Mesenchymal stem cell (in vitro differentiated cells and primary cell): ENCODE data around the gene RHBDF2.

Experiments
- DNase-seq: peaks from one replicate; pipeline ENCODE4 v3.0.0-alpha.2; 2013
- H2AFZ ChIP-seq: one replicate; pipeline ENCODE4 v1.6.1; 2013; ENCODE audit warnings: low read depth, mild to moderate bottlenecking, control low read depth, inconsistent platforms, low read length, moderate library complexity
- H2AK5ac ChIP-seq: 2 replicates; pipeline ENCODE4 v1.6.1; 2013; ENCODE audit warnings: low read length, moderate library complexity, mild to moderate bottlenecking, inconsistent platforms; ENCODE audit not compliant: severe bottlenecking
- H2BK120ac ChIP-seq: one replicate; pipeline ENCODE4 v1.6.1; 2013; ENCODE audit warnings: low read depth, mild to moderate bottlenecking, inconsistent platforms, low read length, moderate library complexity
- H2BK12ac ChIP-seq, 2 experiments: one replicate each; pipeline ENCODE4 v1.6.1; 2013; ENCODE audit warnings: inconsistent platforms in 2 of 2, low read length in 2 of 2, mild to moderate bottlenecking in 2 of 2, moderate library complexity in 2 of 2, control low read depth in 1 of 2
- H2BK15ac ChIP-seq: one replicate; pipeline ENCODE4 v1.6.1; 2013; ENCODE audit warnings: mild to moderate bottlenecking, low read depth, inconsistent platforms; ENCODE audit not compliant: poor library complexity, severe bottlenecking
- H2BK5ac ChIP-seq: 2 replicates; pipeline ENCODE4 v1.6.1; 2013; ENCODE audit warnings: low read depth, mild to moderate bottlenecking, low read length, control low read depth, inconsistent platforms; ENCODE audit not compliant: poor library complexity, severe bottlenecking
- H3K14ac ChIP-seq, 2 experiments: one replicate each; pipeline ENCODE4 v1.6.1; 2013; ENCODE audit warnings: inconsistent platforms in 2 of 2, low read length in 2 of 2, control low read depth in 1 of 2, mild to moderate bottlenecking in 1 of 2, moderate library complexity in 1 of 2
- H3K18ac ChIP-seq, 2 experiments: one replicate each; pipeline ENCODE4 v1.6.1; 2013; ENCODE audit warnings: inconsistent platforms in 2 of 2, low read length in 2 of 2, control low read depth in 1 of 2, low read depth in 1 of 2, mild to moderate bottlenecking in 1 of 2
- H3K23ac ChIP-seq, 2 experiments: one replicate each; pipeline ENCODE4 v1.6.1; 2013; ENCODE audit warnings: inconsistent platforms in 2 of 2, low read length in 2 of 2, mild to moderate bottlenecking in 2 of 2, moderate library complexity in 2 of 2, control low read depth in 1 of 2
- H3K27ac ChIP-seq: 2 replicates; pipeline ENCODE4 v1.5.1; 2013; ENCODE audit warnings: mild to moderate bottlenecking, moderate library complexity, low read length, control low read depth, inconsistent platforms; ENCODE audit not compliant: poor library complexity, severe bottlenecking
- H3K27me3 ChIP-seq, 2 experiments: 2 replicates each; pipeline versions ENCODE4 v1.6.1 to v1.7.0; 2013; ENCODE audit warnings: low read length in 2 of 2, mild to moderate bottlenecking in 2 of 2, moderate library complexity in 2 of 2, control low read depth in 1 of 2, inconsistent platforms in 1 of 2; ENCODE audit not compliant: control insufficient read depth in 1 of 2, insufficient read depth in 1 of 2
- H3K36me3 ChIP-seq, 2 experiments: 2 replicates each; pipeline versions ENCODE4 v1.6.1 to v1.7.0; 2013; ENCODE audit warnings: low read length in 2 of 2, control low read depth in 1 of 2, inconsistent platforms in 1 of 2, low read depth in 1 of 2, mild to moderate bottlenecking in 1 of 2; ENCODE audit not compliant: insufficient read depth in 2 of 2, control insufficient read depth in 1 of 2
- H3K4ac ChIP-seq, 2 experiments: one replicate each; pipeline ENCODE4 v1.6.1; 2013; ENCODE audit warnings: inconsistent platforms in 2 of 2, low read length in 2 of 2, mild to moderate bottlenecking in 2 of 2, moderate library complexity in 2 of 2, control low read depth in 1 of 2, low read depth in 1 of 2
- H3K4me1 ChIP-seq: 2 replicates; pipeline ENCODE4 v1.6.1; 2013; ENCODE audit warnings: low read depth, low read length, control low read depth; ENCODE audit not compliant: control insufficient read depth, insufficient read depth
- H3K4me2 ChIP-seq: 2 replicates; pipeline ENCODE4 v1.6.1; 2013; ENCODE audit warnings: low read length, mild to moderate bottlenecking, inconsistent platforms; ENCODE audit not compliant: poor library complexity, severe bottlenecking
- H3K4me3 ChIP-seq, 2 experiments: 2 replicates each; pipeline versions ENCODE4 v1.5.1 to v1.7.0; 2013; ENCODE audit warnings: low read length in 2 of 2, mild to moderate bottlenecking in 2 of 2, control low read depth in 1 of 2, low read depth in 1 of 2; ENCODE audit not compliant: insufficient read depth in 1 of 2
- H3K79me1 ChIP-seq: replicated peaks from 2 replicates; pipeline ENCODE4 v1.6.1; 2013; ENCODE audit warnings: mild to moderate bottlenecking, control low read depth, low read length, inconsistent platforms; ENCODE audit not compliant: poor library complexity, severe bottlenecking
- H3K9ac ChIP-seq: 2 replicates; pipeline ENCODE4 v1.7.0; 2013; ENCODE audit warnings: mild to moderate bottlenecking, low read length, moderate library complexity
- H3K9me3 ChIP-seq: 2 replicates; pipeline ENCODE4 v1.7.0; 2013; ENCODE audit warnings: mild to moderate bottlenecking, low read length; ENCODE audit not compliant: control insufficient read depth
- H4K8ac ChIP-seq: one replicate; pipeline ENCODE4 v1.6.1; 2013; ENCODE audit warnings: inconsistent platforms, mild to moderate bottlenecking, low read length, moderate library complexity
- H4K91ac ChIP-seq: one replicate; pipeline ENCODE4 v1.6.1; 2013; ENCODE audit warnings: mild to moderate bottlenecking, low read length, inconsistent platforms
- WGBS: methylation state at CpG from one replicate; pipeline ENCODE4 v1.1.7; 2013; ENCODE audit warnings: mixed read lengths; 5-methylcytosine and 5-hydroxymethylcytosine counted together

RHBDF2 gene

GRCh38 chr17:76537578-76538280 lies 36.5 kb upstream of the RHBDF2 start, which contains the start of gene CYGB:
Gene CYGB, minus strand, starts transcription at chr17:76537709. Its CDS starts 167 bp downstream, at chr17:76537542.
- Histone ChIP-seq H3K23ac (peak within 1 kb of the TSS; percentile 45 to 94), H4K8ac (peak within 1 kb of the TSS; percentile 92), H3K18ac (peak within 1 kb of the TSS; percentile 95 to 100), H3K4me3 (peak within 1 kb of the TSS; percentile 61 to 76), H2BK5ac (no peak within 1 kb of the TSS), H3K4ac (peak within 1 kb of the TSS; percentile 95 to 97), H3K27me3 (peaks cover 0 to 3% of the 10 kb centered on the region in 2 experiments), H3K79me1 (no peaks in the 10 kb centered on the region), H3K14ac (peak within 1 kb of the TSS; percentile 19 to 99), H2BK12ac (peak within 1 kb of the TSS; percentile 2 to 96), H2BK15ac (peak within 1 kb of the TSS; percentile 97), H4K91ac (peak within 1 kb of the TSS; percentile 97), H3K9me3 (no peaks in the 10 kb centered on the region), H3K4me2 (peak within 1 kb of the TSS; percentile 88), H3K27ac (no peak within 1 kb of the TSS), H2AFZ (no peak within 1 kb of the TSS), H3K36me3 (peaks cover 2 to 18% of the 10 kb centered on the region in 2 experiments), H3K9ac (peak within 1 kb of the TSS; percentile 83), H2AK5ac (peak within 1 kb of the TSS; percentile 51), H3K4me1 (peaks cover 32% of the 10 kb centered on the region), H2BK120ac (peak within 1 kb of the TSS; percentile 99)
- peak; percentile 80 for DNase-seq
- WGBS, result 1% methylated on average over 58 of the region's 95 CpGs

- no peak for DNase-seq
- H3K4me2 ChIP-seq, result peak overlapping the region; percentile 70
- peak overlapping the region; percentile 83 for H3K9ac ChIP-seq
- peaks cover 0 to 18% of the 10 kb centered on the region in 2 experiments for H3K36me3 ChIP-seq
- peak overlapping the region; percentile 45 to 94 for H3K23ac ChIP-seq
- H3K14ac ChIP-seq, result peak overlapping the region; percentile 19 to 91
- H3K79me1 ChIP-seq, result no peaks in the 10 kb centered on the region
- peak overlapping the region; percentile 61 to 76 for H3K4me3 ChIP-seq
- peaks cover 32% of the 10 kb centered on the region for H3K4me1 ChIP-seq
- no peak overlapping the region for H2AFZ ChIP-seq
- peak overlapping the region; percentile 94 to 100 for H3K18ac ChIP-seq
- H2AK5ac ChIP-seq, result no peak overlapping the region
- H4K8ac ChIP-seq, result peak overlapping the region; percentile 85
- peak overlapping the region; percentile 52 to 58 for H3K4ac ChIP-seq
- H3K9me3 ChIP-seq, result no peaks in the 10 kb centered on the region
- no peaks in the 10 kb centered on the region for H3K27me3 ChIP-seq
- H4K91ac ChIP-seq, result peak overlapping the region; percentile 94
- WGBS, result 4% methylated on average over 19 of the region's 26 CpGs
- no peak overlapping the region for H3K27ac ChIP-seq
- H2BK15ac ChIP-seq, result peak overlapping the region; percentile 80
- H2BK120ac ChIP-seq, result peak overlapping the region; percentile 88
- H2BK12ac ChIP-seq, result peak overlapping the region in 1 of 2 experiments; percentile 96
- no peak overlapping the region for H2BK5ac ChIP-seq
Observed at GRCh38 chr17:76537288-76537577, 36.0 kb upstream of the RHBDF2 start.

GRCh38 chr17:76536511-76537287 lies 35.5 kb upstream of the RHBDF2 start:
- Histone ChIP-seq H3K18ac (peak overlapping the region; percentile 94 to 100), H3K79me1 (no peaks in the 10 kb centered on the region), H3K9me3 (no peaks in the 10 kb centered on the region), H2BK120ac (peak overlapping the region; percentile 88), H3K27me3 (no peaks in the 10 kb centered on the region), H3K4me1 (peaks cover 32% of the 10 kb centered on the region), H3K14ac (peak overlapping the region in 1 of 2 experiments; percentile 96), H3K4ac (peak overlapping the region; percentile 56 to 58), H3K27ac (no peak overlapping the region), H2AFZ (no peak overlapping the region), H4K8ac (peak overlapping the region; percentile 85), H3K4me2 (peak overlapping the region; percentile 70), H3K23ac (peak overlapping the region; percentile 45 to 94), H2BK12ac (peak overlapping the region; percentile 0 to 96), H4K91ac (peak overlapping the region; percentile 94), H3K36me3 (peaks cover 0 to 22% of the 10 kb centered on the region in 2 experiments), H2AK5ac (no peak overlapping the region), H3K4me3 (peak overlapping the region; percentile 61 to 76), H2BK15ac (peak overlapping the region; percentile 80), H2BK5ac (no peak overlapping the region), H3K9ac (peak overlapping the region; percentile 83)
- no peak for DNase-seq
- 37% methylated on average over 22 of the region's 25 CpGs for WGBS
